GM20000 (cell line): Measurements from ENCODE around the gene NECAB3.

Source experiments
- DNase-seq: peaks from one replicate; pipeline ENCODE4 v3.0.0; 2012; ENCODE audit warnings: low spot score
- TF ChIP-seq, protein P1 (sequence below): IDR thresholded peaks from 2 replicates; pipeline ENCODE4 v1.5.1; 2012; ENCODE audit warnings: mild to moderate bottlenecking, control low read depth; ENCODE audit errors: extremely low read depth, missing control alignments

NECAB3 gene

DNA sequence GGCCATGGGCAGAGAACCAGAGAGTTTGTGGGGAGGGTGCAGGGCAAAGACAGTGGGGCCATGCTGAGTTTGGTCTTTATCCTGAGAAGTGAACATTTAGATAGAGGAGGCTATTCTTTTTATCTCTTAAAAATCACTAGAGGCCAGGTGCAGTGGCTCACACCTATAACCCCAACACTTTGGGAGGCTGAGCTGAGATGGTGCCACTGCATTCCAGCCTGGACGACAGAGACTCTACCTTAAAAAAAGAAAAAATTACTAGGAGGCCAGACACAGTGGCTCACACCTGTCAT is 37.2 kb upstream of the NECAB3 start:
- TF ChIP-seq, protein P1, sequence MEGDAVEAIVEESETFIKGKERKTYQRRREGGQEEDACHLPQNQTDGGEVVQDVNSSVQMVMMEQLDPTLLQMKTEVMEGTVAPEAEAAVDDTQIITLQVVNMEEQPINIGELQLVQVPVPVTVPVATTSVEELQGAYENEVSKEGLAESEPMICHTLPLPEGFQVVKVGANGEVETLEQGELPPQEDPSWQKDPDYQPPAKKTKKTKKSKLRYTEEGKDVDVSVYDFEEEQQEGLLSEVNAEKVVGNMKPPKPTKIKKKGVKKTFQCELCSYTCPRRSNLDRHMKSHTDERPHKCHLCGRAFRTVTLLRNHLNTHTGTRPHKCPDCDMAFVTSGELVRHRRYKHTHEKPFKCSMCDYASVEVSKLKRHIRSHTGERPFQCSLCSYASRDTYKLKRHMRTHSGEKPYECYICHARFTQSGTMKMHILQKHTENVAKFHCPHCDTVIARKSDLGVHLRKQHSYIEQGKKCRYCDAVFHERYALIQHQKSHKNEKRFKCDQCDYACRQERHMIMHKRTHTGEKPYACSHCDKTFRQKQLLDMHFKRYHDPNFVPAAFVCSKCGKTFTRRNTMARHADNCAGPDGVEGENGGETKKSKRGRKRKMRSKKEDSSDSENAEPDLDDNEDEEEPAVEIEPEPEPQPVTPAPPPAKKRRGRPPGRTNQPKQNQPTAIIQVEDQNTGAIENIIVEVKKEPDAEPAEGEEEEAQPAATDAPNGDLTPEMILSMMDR = no peak

DNA sequence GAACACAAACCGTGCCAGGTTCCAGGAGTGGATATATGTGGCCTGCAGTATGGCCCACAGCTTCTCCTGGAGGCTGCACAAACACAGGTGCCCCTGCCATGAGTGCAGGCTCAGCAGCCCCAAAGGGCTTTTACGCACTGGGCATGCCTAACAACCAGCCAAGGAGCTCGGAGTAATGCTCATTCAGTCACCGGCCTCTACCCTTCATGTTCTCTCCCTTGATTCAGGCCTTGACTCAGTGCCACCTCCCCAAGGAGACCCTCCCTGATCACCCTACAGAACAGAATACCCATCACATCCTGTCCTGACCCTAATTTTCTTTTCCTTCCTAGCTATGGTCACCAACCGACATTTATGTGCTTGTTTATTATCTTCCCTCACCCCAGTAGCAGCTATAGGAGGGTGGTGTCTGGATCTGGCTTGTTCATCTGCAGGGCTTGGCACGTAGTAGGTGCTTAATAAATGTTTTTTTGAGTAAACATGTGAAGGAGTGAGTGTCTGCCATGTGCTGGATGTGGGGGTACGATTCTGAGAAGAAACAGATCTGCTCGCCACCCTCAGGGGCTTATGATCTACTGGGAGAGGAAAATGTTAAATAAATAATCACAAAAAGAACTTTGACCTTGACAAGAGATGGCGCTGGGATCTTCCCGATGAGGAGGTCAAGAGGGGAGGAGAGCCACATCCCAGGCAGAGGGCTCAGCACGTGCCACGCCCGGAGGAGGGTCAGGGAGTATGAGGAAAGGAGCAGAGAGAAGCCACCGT is 36.6 kb upstream of the NECAB3 start:
- TF ChIP-seq, protein P1 = no peak
- no peak for DNase-seq

More for the DNA sequence above, 37.2 kb upstream of the NECAB3 start:
- DNase-seq = no peak

DNA sequence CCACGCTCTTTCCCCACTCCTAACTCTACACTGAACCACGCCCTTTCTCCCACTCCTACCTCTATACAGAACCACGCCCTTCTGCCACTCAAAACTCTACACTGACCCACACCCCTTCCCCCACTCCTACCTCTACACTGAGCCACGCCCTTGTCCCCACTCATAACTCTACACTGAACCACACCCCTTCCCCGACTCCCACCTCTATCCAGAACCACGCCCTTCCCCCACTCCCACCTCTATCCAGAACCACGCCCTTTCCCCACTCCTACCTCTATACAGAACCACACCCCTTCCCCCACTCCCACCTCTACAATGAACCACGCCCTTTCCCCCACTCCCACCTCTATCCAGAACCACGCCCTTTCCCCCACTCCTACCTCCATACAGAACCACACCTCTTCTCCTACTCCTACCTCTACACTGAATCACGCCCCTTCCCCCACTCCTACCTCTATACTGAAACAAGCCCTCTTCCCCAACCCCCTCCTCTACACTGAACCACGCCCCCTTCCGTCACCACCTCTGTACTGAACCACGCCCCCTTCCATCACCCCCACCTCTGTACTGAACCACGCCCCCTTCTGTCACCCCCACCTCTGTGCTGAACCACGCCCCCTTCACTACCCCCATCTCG is 35.8 kb upstream of the NECAB3 start:
- TF ChIP-seq, protein P1 = no peak
- no peak for DNase-seq

DNA sequence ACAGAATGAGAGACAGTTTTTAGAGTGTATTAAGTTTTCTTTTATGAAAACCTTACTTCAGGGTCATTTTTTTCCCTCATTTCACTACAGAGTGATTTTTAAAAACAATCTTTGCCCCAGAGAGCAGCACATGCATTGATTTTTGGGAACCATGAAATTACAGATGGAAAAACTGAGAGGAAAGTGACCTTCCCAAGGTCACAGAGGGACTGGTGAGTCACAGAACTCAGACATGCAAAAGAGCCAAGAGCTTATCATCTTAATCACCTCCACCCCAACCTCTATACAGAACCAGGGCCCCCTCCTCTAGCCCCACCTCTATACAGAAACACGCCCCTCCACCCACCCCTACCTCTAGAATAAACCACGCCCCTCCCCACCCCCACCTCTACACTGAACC is 35.2 kb upstream of the NECAB3 start:
- DNase-seq = no peak
- TF ChIP-seq, protein P1 = no peak

DNA sequence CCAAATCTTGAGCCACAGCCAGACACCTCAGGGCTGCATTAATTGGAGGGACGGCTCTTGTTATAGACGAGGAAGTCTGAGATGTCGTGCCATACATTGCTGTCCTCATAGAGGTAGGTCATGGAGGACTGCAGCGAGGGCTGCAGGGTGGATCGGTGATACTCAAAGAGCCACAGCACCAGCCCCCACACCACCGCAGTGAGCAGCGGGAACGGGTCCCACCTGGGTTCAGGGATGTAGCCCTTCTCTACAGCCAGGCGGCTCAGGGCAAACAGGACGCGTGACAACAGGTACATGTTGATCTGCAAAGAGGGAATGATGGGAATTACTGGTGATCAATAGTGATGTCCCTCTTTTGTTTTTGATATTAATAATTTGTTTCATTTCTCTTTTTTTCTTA is 33.4 kb upstream of the NECAB3 start:
- TF ChIP-seq, protein P1 = no peak
- DNase-seq = no peak

DNA sequence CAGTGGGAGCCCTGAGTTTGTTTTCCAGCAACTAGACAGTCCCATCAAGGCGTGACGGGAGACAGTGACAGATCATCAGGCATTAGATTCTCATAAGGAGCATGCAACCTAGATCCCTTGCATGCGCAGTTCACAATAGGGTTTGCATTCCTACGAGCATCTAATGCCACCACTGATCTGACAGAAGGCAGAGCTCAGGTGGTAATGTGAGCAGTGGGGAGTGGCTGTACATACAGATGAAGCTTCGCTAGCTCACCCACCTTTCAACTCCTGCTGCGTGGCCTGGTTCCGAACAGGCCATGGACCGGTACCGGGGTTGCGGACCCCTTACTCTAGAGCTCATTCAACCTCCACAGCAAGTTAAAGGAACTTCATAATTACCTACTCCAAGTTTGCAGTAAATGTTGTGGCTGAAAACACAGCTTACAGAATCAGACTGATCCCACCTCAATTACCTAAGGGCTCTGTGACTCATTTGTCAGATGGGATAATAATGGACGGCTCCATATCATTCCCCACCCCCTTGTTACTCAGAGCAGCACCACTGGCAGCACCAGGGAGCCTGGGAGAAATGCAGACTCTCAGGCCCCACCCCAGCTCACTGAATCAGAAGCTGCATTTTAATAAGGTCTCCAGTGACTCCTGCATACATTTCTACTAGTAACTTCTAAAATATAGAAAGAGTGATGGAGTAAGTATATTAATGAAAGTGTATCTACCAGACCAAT is 30.1 kb upstream of the NECAB3 start:
- no peak for DNase-seq
- TF ChIP-seq, protein P1 = no peak

DNA sequence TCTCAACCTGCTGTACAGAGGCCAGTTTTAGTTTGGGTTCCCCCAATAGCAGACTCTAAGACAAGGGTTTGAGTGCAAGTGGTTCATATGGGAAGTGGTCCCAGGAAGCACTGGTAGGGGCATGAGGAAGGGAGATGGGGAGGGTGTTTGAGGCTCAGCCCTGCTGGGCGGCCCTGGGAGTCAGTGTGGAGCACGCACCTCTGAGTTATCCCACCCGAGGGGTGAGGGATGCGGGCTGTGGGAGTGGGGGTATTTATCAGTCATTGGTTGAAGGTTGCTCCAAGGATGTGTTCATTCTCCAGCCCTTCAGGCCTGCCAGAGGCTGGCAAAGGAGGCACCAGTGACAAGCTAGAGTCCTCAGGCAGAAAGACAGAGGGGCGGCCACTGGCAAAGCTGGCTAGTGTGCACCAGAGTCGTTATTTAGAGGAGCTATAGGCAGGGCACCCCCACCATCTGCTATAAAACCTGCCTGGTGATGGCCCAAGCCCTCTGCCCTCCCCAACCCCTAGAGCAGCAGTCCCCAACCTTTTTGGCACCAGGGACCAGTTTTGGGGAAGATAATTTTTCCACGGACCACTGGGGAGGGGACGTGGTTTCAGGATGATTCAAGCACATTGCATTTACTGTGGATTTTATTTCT is 29.4 kb upstream of the NECAB3 start:
- DNase-seq = no peak
- TF ChIP-seq, protein P1 = no peak
